ENCODE results near the gene METTL21A.

METTL21A gene

GRCh38 chr2:207625014-207625907 is at the start of gene METTL21A:
Gene METTL21A (minus strand): TSS chr2:207625394. CDS start chr2:207624375, 1,019 bp downstream.
- H3K9me3 ChIP-seq (ENCODE audit: control insufficient read depth, insufficient read depth, low read length) = no peaks in the 10 kb centered on the region
- H3K4me3 ChIP-seq (ENCODE audit: low read length) = peak within 1 kb of the TSS; percentile 95
- no peaks in the 10 kb centered on the region for H4K20me1 ChIP-seq (ENCODE audit: control insufficient read depth, insufficient read depth, low read depth, low read length)
- peaks cover 22% of the 10 kb centered on the region for H3F3A ChIP-seq (ENCODE audit: control insufficient read depth, insufficient read depth)
- peaks cover 64% of the 10 kb centered on the region for H3K4me1 ChIP-seq (ENCODE audit: control insufficient read depth, low read length)
- H3K36me3 ChIP-seq (ENCODE audit: control insufficient read depth, low read length) = peaks cover 43% of the 10 kb centered on the region
- H3K4me2 ChIP-seq (ENCODE audit: low read length) = peak within 1 kb of the TSS; percentile 96
- H3K27ac ChIP-seq (ENCODE audit: low read depth, low read length) = peak within 1 kb of the TSS; percentile 98
- TF ChIP-seq EZH2phosphoT487 (IDR thresholded peaks at IDR 0.05; ENCODE audit: borderline replicate concordance, low read length) = no peak
- peak; percentile 66 for TF ChIP-seq CTCF (IDR thresholded peaks at IDR 0.05; ENCODE audit: low read depth, low read length, poor library complexity, severe bottlenecking)
- no peaks in the 10 kb centered on the region for H3K9me2 ChIP-seq (replicated peaks; ENCODE audit: control insufficient read depth, low read length)
- H3K27me3 ChIP-seq (ENCODE audit: control insufficient read depth, low read length) = no peaks in the 10 kb centered on the region
- H3K79me2 ChIP-seq (ENCODE audit: control insufficient read depth, low read length) = peaks cover 41% of the 10 kb centered on the region

DNA sequence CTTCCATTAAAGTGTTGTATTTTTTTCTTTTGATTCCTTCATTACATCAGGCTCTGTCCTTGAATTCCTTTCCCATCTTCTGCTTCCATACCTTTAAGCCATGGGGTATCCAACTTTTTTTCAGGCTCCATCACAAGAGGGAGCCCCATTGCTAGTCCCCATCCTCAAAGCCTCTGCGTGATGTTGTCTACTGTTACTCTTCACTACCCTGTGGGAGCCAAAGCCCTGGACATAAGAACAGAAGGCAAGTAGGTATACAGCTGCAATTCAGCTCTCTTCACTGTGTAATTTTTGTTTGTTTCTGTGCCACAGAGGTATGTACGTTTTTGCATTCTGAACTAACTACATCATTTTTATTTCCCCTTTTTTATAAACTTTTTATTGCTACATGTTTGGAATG is 49.6 kb upstream of the METTL21A start:
- TF ChIP-seq CTCF (IDR thresholded peaks at IDR 0.05; ENCODE audit: low read depth, low read length, poor library complexity, severe bottlenecking) (no peak), EZH2phosphoT487 (IDR thresholded peaks at IDR 0.05; ENCODE audit: borderline replicate concordance, low read length) (no peak)
- no peaks in the 10 kb centered on the region for H3K9me2 ChIP-seq (replicated peaks; ENCODE audit: control insufficient read depth, low read length)
- H3K4me1 ChIP-seq (ENCODE audit: control insufficient read depth, low read length) = peaks cover 33% of the 10 kb centered on the region
- no peak overlapping the region for H3K27ac ChIP-seq (ENCODE audit: low read depth, low read length)
- 0 out of 2 replicates have a peak overlapping the region, but pooled peaks have one; percentile 33 for H3K4me2 ChIP-seq (ENCODE audit: low read length)
- H3K9me3 ChIP-seq (ENCODE audit: control insufficient read depth, insufficient read depth, low read length) = no peaks in the 10 kb centered on the region
- H4K20me1 ChIP-seq (ENCODE audit: control insufficient read depth, insufficient read depth, low read depth, low read length) = no peaks in the 10 kb centered on the region
- peaks cover 9% of the 10 kb centered on the region; the same call in 1 of the 2 replicates for H3F3A ChIP-seq (ENCODE audit: control insufficient read depth, insufficient read depth)
- no peaks in the 10 kb centered on the region for H3K79me2 ChIP-seq (ENCODE audit: control insufficient read depth, low read length)
- no peak overlapping the region for H3K4me3 ChIP-seq (ENCODE audit: low read length)
- no peaks in the 10 kb centered on the region for H3K27me3 ChIP-seq (ENCODE audit: control insufficient read depth, low read length)
- peaks cover 16% of the 10 kb centered on the region for H3K36me3 ChIP-seq (ENCODE audit: control insufficient read depth, low read length)

- H3K4me1 ChIP-seq (ENCODE audit: control insufficient read depth, low read length) = peaks cover 33% of the 10 kb centered on the region
- H3K27ac ChIP-seq (ENCODE audit: low read depth, low read length) = no peak overlapping the region
- H3K4me2 ChIP-seq (ENCODE audit: low read length) = peak overlapping the region; percentile 33; the same call in 1 of the 2 replicates
- H3K9me3 ChIP-seq (ENCODE audit: control insufficient read depth, insufficient read depth, low read length) = no peaks in the 10 kb centered on the region
- peaks cover 20% of the 10 kb centered on the region for H3K36me3 ChIP-seq (ENCODE audit: control insufficient read depth, low read length)
- H3F3A ChIP-seq (ENCODE audit: control insufficient read depth, insufficient read depth) = peaks cover 9% of the 10 kb centered on the region; the same call in 1 of the 2 replicates
- H3K9me2 ChIP-seq (replicated peaks; ENCODE audit: control insufficient read depth, low read length) = no peaks in the 10 kb centered on the region
- H3K27me3 ChIP-seq (ENCODE audit: control insufficient read depth, low read length) = no peaks in the 10 kb centered on the region
- H4K20me1 ChIP-seq (ENCODE audit: control insufficient read depth, insufficient read depth, low read depth, low read length) = no peaks in the 10 kb centered on the region
- no peak overlapping the region for H3K4me3 ChIP-seq (ENCODE audit: low read length)
- no peaks in the 10 kb centered on the region for H3K79me2 ChIP-seq (ENCODE audit: control insufficient read depth, low read length)
- TF ChIP-seq EZH2phosphoT487 (IDR thresholded peaks at IDR 0.05; ENCODE audit: borderline replicate concordance, low read length) (no peak), CTCF (IDR thresholded peaks at IDR 0.05; ENCODE audit: low read depth, low read length, poor library complexity, severe bottlenecking) (no peak)
Observed at GRCh38 chr2:207674266-207674774, 49.1 kb upstream of the METTL21A start.

Measured in DOHH2 (cell line).